H1 (cell line): ENCODE results near the gene THOC7. TPM values are rescaled to one million over a fixed set of nuclear protein-coding genes. Genes with fewer than 3 reads are reported as not detected.
A peak's percentile ranks its signal among the peaks of the same experiment; 100 is the strongest.

Experiments
- BCL11A ChIP-seq, 2 experiments: IDR thresholded peaks; one replicate each; pipeline ENCODE4 v1.6.1; 2011; ENCODE audit warnings: low read depth in 2 of 2, low read length in 2 of 2, mild to moderate bottlenecking in 2 of 2
- CHD1 ChIP-seq: IDR thresholded peaks from 2 replicates; pipeline ENCODE4 v1.6.1; 2012; ENCODE audit warnings: low read depth, low read length, improper control_type of control experiment
- EZH2 ChIP-seq: fragments of 200-600 bp; sonication (generic); IDR thresholded peaks from 2 replicates; pipeline ENCODE4 v1.7.1; 2012; ENCODE audit warnings: low read depth, mild to moderate bottlenecking, moderate library complexity, low read length, inconsistent platforms; ENCODE audit not compliant: severe bottlenecking
- GABPA ChIP-seq: IDR thresholded peaks from 2 replicates; pipeline ENCODE4 v1.6.1; 2011; ENCODE audit warnings: mild to moderate bottlenecking, low read length, moderate library complexity, borderline replicate concordance; ENCODE audit not compliant: insufficient read depth
- KDM5A ChIP-seq: fragments of 200-600 bp; IDR thresholded peaks from 2 replicates; pipeline ENCODE4 v1.7.1; 2012; ENCODE audit warnings: mild to moderate bottlenecking, low read length, inconsistent platforms, mixed read lengths
- MAFK ChIP-seq: IDR thresholded peaks from 2 replicates; pipeline ENCODE4 v1.6.1; 2012; ENCODE audit warnings: low read depth, mild to moderate bottlenecking, improper control_type of control experiment, low read length
- NANOG ChIP-seq: IDR thresholded peaks from 2 replicates; pipeline ENCODE4 v1.6.1; 2011; ENCODE audit warnings: low read length, low read depth, mild to moderate bottlenecking, inconsistent platforms; ENCODE audit not compliant: insufficient read depth, poor library complexity, severe bottlenecking
- POLR2AphosphoS5 ChIP-seq: IDR thresholded peaks from 2 replicates; pipeline ENCODE4 v1.6.1; 2011; ENCODE audit warnings: low read depth, low read length
- RAD21 ChIP-seq, 2 experiments: IDR thresholded peaks in 1 of 2; conservative IDR thresholded peaks in 1 of 2; 2 replicates each; pipeline ENCODE4 v1.6.1; 2011; ENCODE audit warnings: low read depth in 2 of 2, low read length in 2 of 2, improper control_type of control experiment in 1 of 2, inconsistent platforms in 1 of 2, mild to moderate bottlenecking in 1 of 2, moderate library complexity in 1 of 2
- RNF2 ChIP-seq: fragments of 200-900, 300-1000 bp; sonication (generic); IDR thresholded peaks from 2 replicates; pipeline ENCODE4 v1.7.1; 2016; ENCODE audit warnings: borderline replicate concordance, low read depth, mild to moderate bottlenecking, antibody characterized with exemption, low read length; ENCODE audit not compliant: poor library complexity, severe bottlenecking; ENCODE audit errors: missing control alignments
- SIRT6 ChIP-seq: IDR thresholded peaks from one replicate; pipeline ENCODE4 v1.7.1; 2012; ENCODE audit warnings: low read length, inconsistent platforms
- SP1 ChIP-seq: IDR thresholded peaks from 2 replicates; pipeline ENCODE4 v1.6.1; 2011; ENCODE audit warnings: low read depth, low read length
- SP4 ChIP-seq: IDR thresholded peaks from 2 replicates; pipeline ENCODE4 v1.6.1; 2012; ENCODE audit warnings: low read length, inconsistent platforms
- SUZ12 ChIP-seq: fragments of 200-600 bp; sonication (generic); IDR thresholded peaks from 2 replicates; pipeline ENCODE4 v1.6.1; 2012; ENCODE audit warnings: mild to moderate bottlenecking, inconsistent platforms, low read length, moderate library complexity, mixed read lengths
- TAF1 ChIP-seq: IDR thresholded peaks from 2 replicates; pipeline ENCODE4 v1.6.1; 2011; ENCODE audit warnings: mild to moderate bottlenecking, low read depth, low read length
- TAF7 ChIP-seq: optimal IDR thresholded peaks from 2 replicates; pipeline ENCODE3; 2011; ENCODE audit warnings: low read depth, mild to moderate bottlenecking, inconsistent platforms, low read length, moderate library complexity, borderline replicate concordance
- TEAD4 ChIP-seq: IDR thresholded peaks from 2 replicates; pipeline ENCODE4 v1.6.1; 2012; ENCODE audit warnings: low read depth, low read length, inconsistent platforms, mixed read lengths
- YY1 ChIP-seq: IDR thresholded peaks from 2 replicates; pipeline ENCODE4 v1.6.1; 2011; ENCODE audit warnings: low read depth, mild to moderate bottlenecking, low read length
- polyA plus RNA-seq, 7 experiments: library from polyadenylated mRNA; depleted of rRNA in 3 of 7; stranded (reverse) in 5 of 7; unstranded in 2 of 7; fragments of >200 nt in 5 of 7; fragments of 200-250 nt in 2 of 7; gene quantifications; 1 replicate in 5 of 7; 2 replicates in 1 of 7; 4 replicates in 1 of 7; pipeline versions ENCODE4 v1.2.1 to v1.2.3, GENCODE V29; 2011 to 2013; ENCODE audit warnings: missing spikeins in 2 of 7, mixed read lengths in 2 of 7
- total RNA-seq: library from RNA; stranded (reverse); fragmentation: NEBNext Ultra II Directional; extraction: Animal tissue kit (Norgen Biotek cat#: 25700); gene quantifications from 2 replicates; pipeline ENCODE4 v1.2.1, GENCODE V29; 2021
- TF ChIP-seq, protein P1 (sequence below): IDR thresholded peaks from 2 replicates; pipeline ENCODE4 v1.6.1; 2012; ENCODE audit warnings: inconsistent platforms
- TF ChIP-seq, protein P2 (sequence below), 3 experiments: IDR thresholded peaks; 1 replicate in 2 of 3; 2 replicates in 1 of 3; pipeline versions ENCODE4 v1.5.1 to v1.6.1; 2011; ENCODE audit warnings: low read length in 3 of 3, mild to moderate bottlenecking in 3 of 3, inconsistent platforms in 2 of 3, low read depth in 1 of 3, moderate library complexity in 1 of 3; ENCODE audit not compliant: insufficient read depth in 1 of 3; ENCODE audit errors: control extremely low read depth in 1 of 3

THOC7 gene
- total and polyA plus RNA-seq, 2 of the 8 experiments (the other 6 are each of a cell fraction or from before 2014, with no cell fraction given) = 18.7 to 74.0 TPM

DNA sequence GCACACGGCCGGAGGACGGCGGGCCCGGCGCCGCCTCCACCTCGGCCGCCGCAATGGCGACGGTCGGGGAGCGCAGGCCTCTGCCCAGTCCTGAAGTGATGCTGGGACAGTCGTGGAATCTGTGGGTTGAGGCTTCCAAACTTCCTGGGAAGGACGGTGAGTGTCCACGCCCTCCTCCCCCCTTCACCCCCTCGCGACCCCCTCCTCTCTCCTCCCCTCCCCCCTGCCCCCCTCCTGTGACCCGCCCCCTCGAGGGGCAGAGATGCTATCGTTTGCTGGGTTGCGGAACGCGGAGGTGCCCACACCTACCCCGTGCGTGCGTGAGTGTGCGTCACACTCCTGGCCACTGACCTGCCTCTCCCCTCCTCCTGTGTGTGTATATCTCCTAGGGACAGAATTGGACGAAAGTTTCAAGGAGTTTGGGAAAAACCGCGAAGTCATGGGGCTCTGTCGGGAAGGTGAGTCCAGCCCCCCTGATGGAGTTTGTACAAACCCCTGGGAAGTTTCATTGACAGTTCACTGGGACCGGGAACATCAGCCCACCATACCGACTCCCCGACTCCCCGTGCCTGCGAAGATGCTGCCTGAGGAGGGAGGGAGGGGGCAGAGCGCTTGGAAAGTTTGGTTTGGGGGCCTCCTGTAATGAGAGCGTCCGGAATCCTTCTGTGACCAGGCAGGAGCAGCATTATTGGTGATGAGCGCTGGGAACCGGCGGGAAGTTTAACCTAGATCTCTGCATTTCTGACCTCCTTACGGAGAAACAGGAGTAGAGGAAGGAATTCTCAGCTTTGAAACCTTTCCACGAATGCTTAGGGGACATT is 49.4 kb upstream of the THOC7 start (continued):
- TF ChIP-seq, protein P1, sequence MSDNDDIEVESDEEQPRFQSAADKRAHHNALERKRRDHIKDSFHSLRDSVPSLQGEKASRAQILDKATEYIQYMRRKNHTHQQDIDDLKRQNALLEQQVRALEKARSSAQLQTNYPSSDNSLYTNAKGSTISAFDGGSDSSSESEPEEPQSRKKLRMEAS = no peak
- TF ChIP-seq RNF2 (no peak), KDM5A (no peak), TEAD4 (no peak), MAFK (no peak), TAF7 (no peak), RAD21 (IDR thresholded peaks at IDR 0.05 in 1 of 2, conservative IDR thresholded peaks at IDR 0.05 in 1 of 2; ENCODE audit: low read depth in 2 of 2, low read length in 2 of 2) (no peak), TAF1 (0 out of 2 replicates have a peak, but pooled peaks have one; percentile 7), CHD1 (no peak), BCL11A (IDR thresholded peaks at IDR 0.05; ENCODE audit: low read depth in 2 of 2, low read length in 2 of 2) (no peak), YY1 (peak; percentile 12; the same call in 1 of the 2 replicates), SP1 (no peak), SP4 (no peak), GABPA (no peak), EZH2 (no peak), NANOG (no peak), SIRT6 (no peak), SUZ12 (0 out of 2 replicates have a peak, but pooled peaks have one; percentile 5), POLR2AphosphoS5 (0 out of 2 replicates have a peak, but pooled peaks have one; percentile 24)
- TF ChIP-seq, protein P2, sequence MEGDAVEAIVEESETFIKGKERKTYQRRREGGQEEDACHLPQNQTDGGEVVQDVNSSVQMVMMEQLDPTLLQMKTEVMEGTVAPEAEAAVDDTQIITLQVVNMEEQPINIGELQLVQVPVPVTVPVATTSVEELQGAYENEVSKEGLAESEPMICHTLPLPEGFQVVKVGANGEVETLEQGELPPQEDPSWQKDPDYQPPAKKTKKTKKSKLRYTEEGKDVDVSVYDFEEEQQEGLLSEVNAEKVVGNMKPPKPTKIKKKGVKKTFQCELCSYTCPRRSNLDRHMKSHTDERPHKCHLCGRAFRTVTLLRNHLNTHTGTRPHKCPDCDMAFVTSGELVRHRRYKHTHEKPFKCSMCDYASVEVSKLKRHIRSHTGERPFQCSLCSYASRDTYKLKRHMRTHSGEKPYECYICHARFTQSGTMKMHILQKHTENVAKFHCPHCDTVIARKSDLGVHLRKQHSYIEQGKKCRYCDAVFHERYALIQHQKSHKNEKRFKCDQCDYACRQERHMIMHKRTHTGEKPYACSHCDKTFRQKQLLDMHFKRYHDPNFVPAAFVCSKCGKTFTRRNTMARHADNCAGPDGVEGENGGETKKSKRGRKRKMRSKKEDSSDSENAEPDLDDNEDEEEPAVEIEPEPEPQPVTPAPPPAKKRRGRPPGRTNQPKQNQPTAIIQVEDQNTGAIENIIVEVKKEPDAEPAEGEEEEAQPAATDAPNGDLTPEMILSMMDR (IDR thresholded peaks at IDR 0.05; ENCODE audit: control extremely low read depth in 1 of 3, insufficient read depth in 1 of 3, low read depth in 1 of 3, low read length in 3 of 3) = no peak
